GM11168 (cell line): Measurements from ENCODE around the gene TP53I11.

Source experiments
- in situ Hi-C: fragments of 300-500 bp; cut with MboI; formaldehyde crosslinking; loops from one replicate; pipeline ENCODE4 v1.12.0; 2022; ENCODE audit warnings: low sequenced_read_pairs; ENCODE audit not compliant: unreplicated experiment

The TP53I11 gene

GRCh38 chr11:44920451-44920850, 30.2 kb downstream of the TP53I11 start:
- in situ Hi-C loops = no loop called here

GRCh38 chr11:44917741-44918140, 32.9 kb downstream of the TP53I11 start:
- in situ Hi-C loops = loop anchor here (5.0 kb wide), 1 partner anchor 190 kb away; the partner anchor contains the start of gene TSPAN18

GRCh38 chr11:44916801-44917385, 33.8 kb downstream of the TP53I11 start:
- in situ Hi-C loops = loop anchor here (5.0 kb wide), 1 partner anchor 190 kb away; the partner anchor contains the start of gene TSPAN18

GRCh38 chr11:44916331-44916730, 34.4 kb downstream of the TP53I11 start:
- in situ Hi-C loops = loop anchor here (5.0 kb wide), 1 partner anchor 189 kb away; the partner anchor contains the start of gene TSPAN18

- in situ Hi-C loops = loop anchor here (5.0 kb wide), 1 partner anchor 188 kb away; the partner anchor contains the start of gene TSPAN18
Observed at GRCh38 chr11:44915621-44916020, 35.1 kb downstream of the TP53I11 start.

GRCh38 chr11:44915004-44915403, 35.7 kb downstream of the TP53I11 start:
- in situ Hi-C loops = loop anchor here (5.0 kb wide), 1 partner anchor 188 kb away; the partner anchor contains the start of gene TSPAN18

- in situ Hi-C loops = no loop called here
Observed at GRCh38 chr11:44914105-44914504, 36.6 kb downstream of the TP53I11 start.

GRCh38 chr11:44913502-44913901, 37.2 kb downstream of the TP53I11 start:
- in situ Hi-C loops = no loop called here

- in situ Hi-C loops = no loop called here
Observed at GRCh38 chr11:44912270-44912987, 38.3 kb downstream of the TP53I11 start.

GRCh38 chr11:44911029-44911814, 39.5 kb downstream of the TP53I11 start:
- in situ Hi-C loops = no loop called here

GRCh38 chr11:44910591-44910990, 40.1 kb downstream of the TP53I11 start:
- in situ Hi-C loops = no loop called here

GRCh38 chr11:44909557-44909956, 41.1 kb downstream of the TP53I11 start:
- in situ Hi-C loops = no loop called here

GRCh38 chr11:44906649-44907048, 44.0 kb downstream of the TP53I11 start:
- in situ Hi-C loops = no loop called here

- in situ Hi-C loops = no loop called here
Observed at GRCh38 chr11:44905131-44905866, 45.4 kb downstream of the TP53I11 start.

GRCh38 chr11:44904261-44905020, 46.2 kb downstream of the TP53I11 start:
- in situ Hi-C loops = no loop called here

- in situ Hi-C loops = no loop called here
Observed at GRCh38 chr11:44903518-44903917, 47.2 kb downstream of the TP53I11 start.

GRCh38 chr11:44903035-44903434, 47.6 kb downstream of the TP53I11 start:
- in situ Hi-C loops = no loop called here

- in situ Hi-C loops = no loop called here
Observed at GRCh38 chr11:44901786-44902185, 48.9 kb downstream of the TP53I11 start.

GRCh38 chr11:44901120-44901633, 49.5 kb downstream of the TP53I11 start:
- in situ Hi-C loops = no loop called here
